Activated T-helper 2 cell treated with anti-CD3 and anti-CD28 coated beads, Interferon-gamma antibody, Interleukin-2, Interleukin-4, amounts not matched to agents 10 μg/mL and 5 μg/mL and 100 μg/mL, durations not matched to agents 14 hours and 24 hours and 36 hours (primary cell): Measurements from ENCODE around the gene TXNDC12. TPM values are rescaled to one million over a fixed set of nuclear protein-coding genes. Genes with fewer than 3 reads are reported as not detected.

Experiments used
- DNase-seq: peaks from one replicate; pipeline ENCODE4 v3.0.0; 2021; ENCODE audit warnings: low spot score
- H3K27ac Mint-ChIP-seq: one replicate; pipeline ENCODE4 v1.8.0; 2021; ENCODE audit warnings: mixed read lengths
- H3K27me3 Mint-ChIP-seq: one replicate; pipeline ENCODE4 v1.8.0; 2021; ENCODE audit warnings: low read depth, mixed read lengths
- H3K36me3 Mint-ChIP-seq: one replicate; pipeline ENCODE4 v1.8.0; 2021; ENCODE audit warnings: low read depth, mixed read lengths
- H3K4me1 Mint-ChIP-seq: one replicate; pipeline ENCODE4 v1.8.0; 2021; ENCODE audit warnings: low read depth, mixed read lengths
- H3K4me3 Mint-ChIP-seq: one replicate; pipeline ENCODE4 v1.8.0; 2021; ENCODE audit warnings: low read depth, mild to moderate bottlenecking, moderate library complexity, mixed read lengths
- H3K9me3 Mint-ChIP-seq: one replicate; pipeline ENCODE4 v1.8.0; 2021; ENCODE audit warnings: mixed read lengths
- intact Hi-C: fragments of 100-400 bp; cut with micrococcal nuclease; formaldehyde crosslinking; loops from one replicate; pipeline ENCODE4 v1.15.1; 2023
- total RNA-seq: library from RNA; stranded (reverse); gene quantifications from 2 replicates; pipeline ENCODE4 v1.2.3, GENCODE V29; 2022

TXNDC12 gene
- total RNA-seq, 1 donor from 2014 or later: 44.9 TPM

DNA sequence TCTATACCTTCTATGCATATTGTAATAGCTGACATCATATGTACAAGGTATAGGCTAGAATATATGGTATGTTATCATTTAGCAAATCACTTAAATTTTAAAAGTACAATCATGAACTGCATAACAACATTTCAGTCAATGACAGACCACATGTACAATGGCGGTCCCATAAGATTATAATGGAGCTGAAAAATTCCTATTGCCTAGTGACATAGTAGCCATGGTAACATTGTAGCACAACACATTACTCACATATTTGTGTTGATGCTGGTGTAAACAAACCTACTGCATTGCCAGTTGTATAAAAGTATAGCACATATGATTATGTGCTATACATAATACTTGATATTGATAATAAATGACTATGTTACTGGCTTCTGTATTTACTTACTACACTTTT lies 73.4 kb downstream of the TXNDC12 start:
- intact Hi-C loops: no loop called here
- no peak for DNase-seq
- no peaks in the 10 kb centered on the region for H3K36me3 Mint-ChIP-seq
- H3K27me3 Mint-ChIP-seq: peaks cover 10% of the 10 kb centered on the region
- H3K4me1 Mint-ChIP-seq: no peaks in the 10 kb centered on the region
- no peaks in the 10 kb centered on the region for H3K9me3 Mint-ChIP-seq
- H3K4me3 Mint-ChIP-seq: no peak overlapping the region
- H3K27ac Mint-ChIP-seq: no peak overlapping the region

DNA sequence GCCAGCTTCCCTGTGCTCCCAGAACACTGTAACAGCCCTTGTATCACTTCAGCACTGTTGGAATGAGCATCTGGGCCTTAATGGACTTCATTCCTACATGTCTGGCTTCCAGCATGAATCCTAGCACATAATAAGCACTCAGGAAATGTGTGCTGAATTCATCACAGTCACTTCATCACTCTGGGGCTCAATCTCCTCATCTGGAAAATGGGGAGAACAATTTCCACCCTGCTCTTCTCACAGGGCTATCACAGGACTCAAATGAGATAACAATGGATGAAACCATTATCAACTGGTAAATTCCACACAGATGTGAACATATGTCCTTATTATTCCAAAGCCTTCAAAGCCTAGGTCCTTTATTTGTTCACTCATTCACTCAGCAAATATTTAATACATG lies 76.9 kb downstream of the TXNDC12 start:
- no peak for DNase-seq
- Mint-ChIP-seq H3K36me3 (no peaks in the 10 kb centered on the region), H3K4me3 (no peak overlapping the region), H3K4me1 (peaks cover 7% of the 10 kb centered on the region), H3K27me3 (peaks cover 7% of the 10 kb centered on the region), H3K9me3 (no peaks in the 10 kb centered on the region), H3K27ac (no peak overlapping the region)
- intact Hi-C loops: no loop called here

DNA sequence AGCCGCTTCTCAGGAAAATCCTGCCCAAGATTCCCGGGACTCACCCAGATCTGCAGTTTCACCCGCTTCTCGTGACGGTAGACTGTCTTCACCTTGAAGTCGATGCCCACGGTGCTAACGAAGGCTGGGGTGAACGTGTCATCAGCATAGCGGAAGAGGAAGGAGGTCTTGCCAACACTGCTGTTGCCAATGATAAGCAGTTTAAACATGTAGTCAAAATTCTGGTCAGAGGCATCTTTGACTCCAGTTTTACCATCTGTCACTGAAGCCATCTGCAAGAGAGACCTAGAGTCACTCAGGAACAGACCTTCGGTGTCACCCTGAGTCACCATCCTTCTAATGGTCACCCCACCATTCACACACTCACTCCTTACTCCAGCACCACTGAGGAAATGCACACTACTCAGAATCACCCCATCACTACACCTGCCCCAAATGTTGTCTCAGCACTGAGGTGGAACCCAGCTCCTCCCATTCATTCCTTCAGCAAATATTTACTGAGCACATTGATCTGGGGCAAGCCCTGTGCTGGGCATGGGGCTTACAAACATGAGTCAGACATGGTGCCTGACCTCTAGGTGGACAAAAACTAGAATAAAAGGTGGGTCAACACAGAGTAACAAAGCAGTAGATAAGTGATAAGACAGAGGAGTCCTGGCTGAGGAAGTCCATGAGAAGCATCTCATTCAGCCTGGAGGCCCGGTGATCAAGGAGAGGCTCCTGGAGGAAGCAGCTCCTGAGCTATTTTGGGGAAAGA lies 78.0 kb downstream of the TXNDC12 start:
- H3K36me3 Mint-ChIP-seq: no peaks in the 10 kb centered on the region
- H3K27ac Mint-ChIP-seq: no peak overlapping the region

DNA sequence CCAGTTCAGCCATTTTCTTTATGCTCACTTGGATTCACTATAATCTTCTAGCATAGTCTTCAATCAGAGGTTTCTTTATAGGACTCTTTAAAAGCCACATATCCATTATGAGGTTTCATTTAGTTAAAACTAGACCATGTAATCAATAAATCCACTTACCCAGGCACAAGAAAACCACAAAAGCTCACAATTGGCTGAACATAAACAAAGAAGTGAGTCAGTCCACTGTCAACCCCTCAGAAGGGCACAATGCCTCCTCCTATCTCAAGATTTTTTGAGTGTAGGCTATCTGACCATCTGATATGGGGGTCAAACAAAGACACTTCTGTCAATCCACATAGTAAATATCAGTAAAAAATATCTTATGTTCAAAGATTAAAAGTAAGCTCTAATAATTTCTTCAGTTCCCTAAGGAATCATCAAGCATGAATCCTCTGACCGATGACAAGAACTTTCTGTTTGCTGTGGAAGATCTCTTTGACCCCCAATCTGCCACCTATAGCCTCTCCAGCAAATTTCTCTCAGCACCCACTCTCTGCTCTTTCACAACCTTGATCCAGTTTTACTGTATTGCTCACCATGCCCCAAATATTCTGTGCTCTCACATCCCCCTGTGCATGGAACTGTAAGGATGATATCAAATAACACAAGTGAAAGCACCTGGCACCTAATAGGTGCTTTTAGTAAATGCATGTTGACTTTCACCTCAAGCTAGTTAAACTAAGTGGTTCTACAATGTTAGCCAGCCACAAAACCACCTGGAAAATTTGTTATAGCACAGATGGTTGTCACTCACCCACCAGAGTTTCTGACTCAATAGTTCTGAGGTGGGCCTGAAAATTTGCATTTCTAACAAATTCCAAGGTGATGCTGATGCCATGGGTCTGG lies 81.2 kb downstream of the TXNDC12 start:
- no peak for DNase-seq
- Mint-ChIP-seq H3K9me3 (no peaks in the 10 kb centered on the region), H3K36me3 (no peaks in the 10 kb centered on the region), H3K27ac (no peak overlapping the region), H3K4me1 (peaks cover 7% of the 10 kb centered on the region), H3K4me3 (no peak overlapping the region), H3K27me3 (peaks cover 9% of the 10 kb centered on the region)
- intact Hi-C loops: no loop called here

More for the DNA sequence above, 78.0 kb downstream of the TXNDC12 start:
- no peak for DNase-seq
- no peaks in the 10 kb centered on the region for H3K9me3 Mint-ChIP-seq
- peaks cover 9% of the 10 kb centered on the region for H3K27me3 Mint-ChIP-seq
- intact Hi-C loops: no loop called here
- H3K4me3 Mint-ChIP-seq: no peak overlapping the region
- H3K4me1 Mint-ChIP-seq: peaks cover 7% of the 10 kb centered on the region

Other genes with a start within 250 kb of the TXNDC12 start
- 177 and 182 TPM in 2 replicates for gene NRDC, start 176.5 kb downstream of the TXNDC12 start, total RNA-seq
- 0.07 and 0.09 TPM in 2 replicates for gene RAB3B, start 64.5 kb downstream of the TXNDC12 start, total RNA-seq
- gene KTI12, start 21.4 kb downstream of the TXNDC12 start, total RNA-seq: 16.5 and 18.3 TPM in 2 replicates
- 40.8 and 43.1 TPM in 2 replicates for gene BTF3L4, start 1.1 kb upstream of the TXNDC12 start, total RNA-seq
- 3.7 and 4.0 TPM in 2 replicates for gene ZFYVE9, start 86.9 kb upstream of the TXNDC12 start, total RNA-seq